HG03442 (cell line): ENCODE measurements around the gene MAU2.
A peak's percentile ranks its signal among the peaks of the same experiment; 100 is the strongest.

Source experiments
- ATAC-seq: cut with Tn5 transposase; IDR thresholded peaks from one replicate; pipeline ENCODE4 v1.9.1; 2021; ENCODE audit warnings: mild to moderate bottlenecking, moderate library complexity; ENCODE audit not compliant: unreplicated experiment

Gene MAU2, protein sequence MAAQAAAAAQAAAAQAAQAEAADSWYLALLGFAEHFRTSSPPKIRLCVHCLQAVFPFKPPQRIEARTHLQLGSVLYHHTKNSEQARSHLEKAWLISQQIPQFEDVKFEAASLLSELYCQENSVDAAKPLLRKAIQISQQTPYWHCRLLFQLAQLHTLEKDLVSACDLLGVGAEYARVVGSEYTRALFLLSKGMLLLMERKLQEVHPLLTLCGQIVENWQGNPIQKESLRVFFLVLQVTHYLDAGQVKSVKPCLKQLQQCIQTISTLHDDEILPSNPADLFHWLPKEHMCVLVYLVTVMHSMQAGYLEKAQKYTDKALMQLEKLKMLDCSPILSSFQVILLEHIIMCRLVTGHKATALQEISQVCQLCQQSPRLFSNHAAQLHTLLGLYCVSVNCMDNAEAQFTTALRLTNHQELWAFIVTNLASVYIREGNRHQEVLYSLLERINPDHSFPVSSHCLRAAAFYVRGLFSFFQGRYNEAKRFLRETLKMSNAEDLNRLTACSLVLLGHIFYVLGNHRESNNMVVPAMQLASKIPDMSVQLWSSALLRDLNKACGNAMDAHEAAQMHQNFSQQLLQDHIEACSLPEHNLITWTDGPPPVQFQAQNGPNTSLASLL

DNA sequence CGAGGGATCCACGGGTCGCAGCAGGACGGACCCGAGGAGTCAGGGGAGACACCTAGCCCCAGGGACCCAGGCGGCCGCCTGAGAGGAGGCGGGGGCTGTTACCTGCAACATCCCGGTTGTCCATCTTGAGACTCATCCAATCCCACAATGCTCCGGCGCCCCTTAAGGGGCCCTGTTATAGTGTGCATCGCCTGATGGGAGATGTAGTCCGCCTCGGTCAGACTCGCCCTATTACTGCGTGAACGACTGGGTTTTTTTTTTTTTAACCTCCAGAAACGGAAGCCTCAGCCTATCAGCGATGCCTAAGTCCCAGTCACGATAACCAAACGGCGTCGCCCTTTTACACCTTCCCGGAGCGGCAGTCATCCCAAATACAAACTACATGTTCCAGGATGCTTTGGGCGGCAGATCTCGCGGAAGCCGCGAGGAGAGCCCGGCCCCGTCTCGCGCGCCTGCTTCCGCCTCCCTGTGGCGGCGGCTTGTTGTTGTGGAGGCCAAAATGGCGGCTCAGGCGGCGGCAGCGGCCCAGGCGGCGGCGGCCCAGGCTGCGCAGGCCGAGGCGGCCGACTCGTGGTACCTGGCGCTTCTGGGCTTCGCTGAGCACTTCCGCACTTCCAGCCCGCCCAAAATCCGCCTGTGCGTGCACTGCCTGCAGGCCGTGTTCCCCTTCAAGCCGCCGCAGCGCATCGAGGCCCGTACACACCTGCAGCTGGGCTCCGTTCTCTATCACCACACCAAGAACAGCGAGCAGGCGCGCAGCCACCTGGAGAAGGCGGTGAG, at the start of gene MAU2, which contains the start of gene SUGP1:
Gene MAU2, plus strand, starts transcription at position 469 of the 780 bp plus-strand sequence. Its CDS starts 31 bp downstream, at position 500.
Gene SUGP1, minus strand, starts transcription at position 149 of the 780 bp plus-strand sequence. Its CDS starts 13 bp downstream, at position 136.
- peak; percentile 86 for ATAC-seq

DNA sequence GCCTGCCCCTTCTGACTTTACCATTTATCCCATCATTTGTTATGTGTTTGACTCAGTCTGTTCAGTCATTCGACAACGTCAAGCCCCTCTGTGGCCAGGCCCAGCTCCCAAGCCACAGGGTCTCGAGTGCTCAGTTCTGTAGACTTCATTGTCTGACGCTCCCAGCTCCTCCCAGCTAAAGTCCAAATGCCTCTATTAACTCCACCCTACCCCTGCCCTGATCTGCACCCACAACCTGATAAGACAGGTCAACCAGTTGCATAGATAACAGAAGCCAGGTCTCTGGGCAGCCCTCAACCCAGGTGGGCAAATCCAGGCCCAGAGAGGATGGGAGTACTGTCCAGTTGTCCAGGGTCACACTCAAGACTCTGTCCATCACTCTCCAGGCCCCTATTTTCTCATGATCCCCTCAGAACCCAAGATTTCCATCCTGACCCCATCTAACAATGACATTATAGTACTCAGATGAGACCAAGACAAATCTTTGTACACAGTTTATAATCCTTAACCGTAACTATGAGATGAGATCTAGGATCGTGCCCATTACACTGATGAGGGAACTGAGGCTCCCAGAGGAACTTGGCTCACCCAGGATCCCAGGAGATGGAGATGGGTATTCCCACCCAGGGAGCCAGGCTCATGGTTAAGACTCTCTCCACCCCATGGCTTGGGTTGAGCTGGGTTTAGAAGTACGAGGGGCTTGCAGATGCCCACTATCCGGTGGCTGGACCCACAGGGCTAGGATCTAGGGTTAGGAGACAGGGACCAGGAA, 48.6 kb upstream of the MAU2 start:
- no peak for ATAC-seq

DNA sequence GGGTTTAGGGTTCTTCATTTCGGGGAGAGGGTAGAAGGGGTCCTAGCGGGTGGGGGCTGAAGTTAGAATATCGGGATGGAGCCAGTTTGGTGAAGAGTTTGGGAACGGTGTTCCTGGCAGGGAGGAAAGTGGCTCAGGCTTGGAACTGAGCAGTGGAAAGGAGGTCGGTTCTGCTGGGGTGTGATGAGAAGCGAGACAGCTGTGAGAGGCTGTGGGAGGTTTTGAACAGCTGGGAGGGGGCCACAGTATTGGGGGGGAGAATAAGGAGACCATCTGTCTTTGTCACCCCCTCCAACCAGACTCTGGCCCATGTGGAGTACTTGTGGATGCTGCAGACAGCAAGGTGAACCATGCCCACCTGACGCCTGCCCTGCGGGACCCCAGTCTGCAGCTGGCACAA, 46.5 kb upstream of the MAU2 start:
- no peak for ATAC-seq

DNA sequence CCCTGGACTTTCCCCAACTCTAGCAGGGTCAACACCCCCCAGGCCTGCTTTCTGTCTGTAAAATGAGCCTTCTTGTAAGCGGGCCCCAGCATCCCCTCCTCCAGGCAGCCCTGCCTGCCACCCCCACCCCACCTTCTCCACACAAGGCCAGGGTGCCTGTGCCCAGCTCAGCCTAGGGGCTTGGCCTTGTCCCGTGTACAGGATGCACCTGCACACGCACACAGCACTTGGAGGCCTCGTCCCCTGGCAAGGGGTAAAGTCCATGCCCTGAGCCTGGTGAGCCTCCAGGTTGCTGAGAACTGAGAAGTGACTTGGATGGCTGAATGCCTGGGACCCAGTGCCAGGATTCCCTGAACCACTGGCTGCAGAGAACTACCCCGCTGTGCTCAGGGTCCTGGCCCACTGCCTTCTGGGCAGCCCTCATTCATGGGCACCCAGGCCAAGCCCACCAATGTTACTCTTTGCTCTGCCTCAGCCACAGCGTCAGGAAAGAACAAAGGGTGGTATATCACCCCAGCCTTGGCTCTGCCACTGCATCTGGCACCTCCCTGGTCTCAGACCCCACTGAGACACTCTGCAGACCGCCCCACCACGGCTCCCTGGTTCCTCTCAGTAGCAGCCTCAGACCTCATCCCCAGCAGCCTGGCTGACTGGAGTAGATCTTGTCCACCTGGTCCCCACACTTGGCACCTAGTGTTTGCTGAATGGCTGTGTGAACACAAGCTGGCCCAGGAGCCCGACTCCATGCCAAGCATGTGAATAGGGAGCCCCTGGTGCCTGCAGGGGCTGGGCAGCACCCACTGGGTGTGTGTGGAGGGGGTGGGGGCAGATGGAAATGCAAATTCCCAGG, 45.7 kb upstream of the MAU2 start:
- ATAC-seq = no peak

DNA sequence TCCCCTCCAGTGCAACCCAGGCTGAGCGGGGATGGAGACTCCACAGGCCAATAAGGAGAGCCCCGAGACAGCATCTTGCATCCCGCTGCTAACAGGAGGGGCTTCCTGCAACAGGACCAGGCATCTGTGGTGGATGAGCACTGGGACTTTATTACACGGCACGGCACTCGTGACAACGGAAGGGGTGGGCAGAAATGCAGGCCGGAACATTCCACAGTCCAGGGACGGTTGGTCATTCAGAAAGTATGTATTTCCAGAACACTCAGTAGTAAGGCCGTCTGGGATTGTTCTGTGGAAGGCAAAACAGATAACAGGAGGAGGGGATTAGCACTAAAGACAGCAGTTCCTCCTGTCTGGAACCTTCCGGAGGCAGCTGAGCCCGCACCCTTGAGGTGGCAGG, 44.2 kb upstream of the MAU2 start:
- ATAC-seq = no peak

DNA sequence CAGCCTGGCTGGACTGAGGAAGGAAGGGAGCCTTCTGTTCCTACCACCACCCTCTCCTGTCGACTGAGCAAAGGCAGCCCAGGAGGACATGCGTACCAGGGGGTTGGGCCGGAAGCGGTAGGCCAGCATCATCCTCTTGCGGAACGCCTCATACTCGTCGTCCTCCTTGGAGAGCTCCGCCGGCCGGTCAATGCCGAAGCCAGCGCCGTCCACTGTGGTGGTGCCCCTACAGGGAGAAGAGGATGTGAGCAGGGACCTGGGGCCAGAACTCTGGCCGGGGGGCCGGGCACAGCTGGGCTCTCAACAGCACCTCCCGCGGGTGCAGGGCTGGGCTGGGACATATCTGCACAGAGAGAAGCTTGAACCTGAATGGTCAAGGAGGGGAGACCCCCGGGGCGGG, 43.8 kb upstream of the MAU2 start:
- no peak for ATAC-seq

DNA sequence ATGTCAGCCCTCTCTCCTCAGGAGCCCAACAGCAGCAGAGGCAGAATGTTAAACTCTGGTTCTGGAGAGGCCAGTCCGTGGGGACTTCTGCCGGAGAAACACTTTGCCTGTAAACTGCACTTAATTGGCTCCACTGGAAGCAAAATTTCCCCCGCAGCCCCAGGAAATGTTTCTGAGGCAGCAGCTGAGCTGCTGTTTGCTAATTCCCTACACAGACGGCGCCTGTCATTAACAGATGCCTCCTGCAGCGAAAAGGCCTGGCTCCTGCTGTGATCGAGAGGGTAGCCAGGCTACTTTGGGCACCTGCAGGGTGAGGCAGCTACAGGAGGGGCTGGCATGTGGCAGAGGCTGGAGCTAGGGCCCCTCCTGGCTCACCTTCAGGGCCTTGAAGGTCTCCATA, 42.3 kb upstream of the MAU2 start:
- ATAC-seq = no peak

DNA sequence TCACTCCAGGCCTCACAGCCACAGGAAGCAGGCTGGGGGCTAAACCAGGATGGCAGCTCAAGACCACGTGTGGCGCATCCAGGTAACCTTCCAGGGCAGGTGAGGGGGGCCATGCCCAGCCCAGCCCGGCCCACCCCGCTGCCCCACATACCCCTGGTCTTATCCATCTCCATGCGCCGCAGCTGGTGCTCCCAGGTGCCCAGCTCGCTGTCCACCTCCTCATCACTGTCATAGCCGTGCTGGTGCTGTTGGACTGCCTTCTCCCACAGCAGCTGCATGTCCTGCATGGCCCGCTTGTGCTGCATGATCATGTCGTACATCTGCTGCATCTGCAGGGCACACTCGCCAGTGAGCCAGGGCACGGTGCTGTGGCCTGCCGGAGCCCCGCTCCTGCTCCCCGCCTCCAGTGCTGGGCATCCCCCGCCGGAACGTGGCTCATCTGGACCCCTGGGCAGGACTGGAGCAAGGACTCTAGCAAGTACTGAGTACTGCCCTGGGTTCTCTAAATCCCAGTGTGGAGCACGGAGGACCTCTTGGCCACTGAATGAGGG, 41.5 kb upstream of the MAU2 start:
- ATAC-seq = no peak

DNA sequence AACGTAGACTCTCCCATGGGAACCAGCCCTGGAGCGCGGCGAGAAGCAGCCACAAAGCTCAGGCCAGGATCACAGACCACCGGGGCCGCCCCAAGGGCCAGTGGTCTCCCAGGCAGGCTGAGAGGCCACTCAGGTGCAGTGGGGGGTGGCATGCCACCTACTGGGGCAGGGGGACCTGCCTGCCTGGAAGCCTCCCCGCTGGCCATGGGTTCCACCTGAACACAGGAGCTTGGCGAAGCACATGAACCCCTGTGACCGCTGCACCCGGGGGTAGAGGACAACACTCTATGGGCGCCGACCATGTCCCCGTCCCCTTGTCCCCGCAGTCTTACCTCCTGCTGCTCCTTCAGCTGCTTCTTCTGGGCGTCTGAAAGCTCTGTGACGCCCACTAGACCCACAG, 40.8 kb upstream of the MAU2 start:
- ATAC-seq = no peak

DNA sequence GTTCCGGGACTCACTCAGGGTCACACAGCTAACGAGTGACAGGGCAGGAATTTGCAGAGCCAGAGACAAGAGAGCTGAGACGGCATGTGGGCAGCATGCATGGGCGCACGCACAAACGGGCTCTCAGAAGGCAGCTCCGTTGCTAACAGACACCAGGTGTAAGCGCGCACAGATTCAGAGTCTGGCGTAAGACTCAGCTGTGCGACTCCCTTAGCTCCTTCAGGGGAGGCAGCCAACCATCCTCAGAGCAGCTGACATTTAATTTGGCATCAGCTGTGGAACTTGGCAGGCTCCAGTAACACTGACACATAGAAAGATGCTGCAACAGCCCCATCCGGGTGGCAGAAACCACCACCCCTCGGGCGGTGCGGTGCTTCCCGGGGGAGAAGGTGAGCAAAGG, 40.1 kb upstream of the MAU2 start:
- ATAC-seq = no peak

DNA sequence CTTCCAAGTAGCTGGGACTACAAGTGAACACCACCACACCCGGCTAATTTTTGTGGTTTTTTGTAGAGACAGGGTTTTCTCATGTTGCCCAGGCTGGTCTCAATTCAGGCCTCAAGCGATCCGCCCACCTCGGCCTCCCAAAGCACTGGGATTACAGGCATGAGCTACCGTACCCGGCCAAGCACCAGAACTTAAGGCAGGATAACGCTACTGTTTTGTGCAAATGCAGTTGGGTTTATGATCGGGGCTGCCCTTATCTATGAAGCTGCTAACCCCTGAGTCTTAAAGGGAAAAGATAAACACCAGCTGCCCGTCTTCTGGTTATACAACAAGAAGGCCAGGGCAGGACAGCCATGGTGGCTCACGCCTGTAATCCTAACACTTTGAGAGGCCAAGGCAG, 34.9 kb upstream of the MAU2 start:
- ATAC-seq = no peak

DNA sequence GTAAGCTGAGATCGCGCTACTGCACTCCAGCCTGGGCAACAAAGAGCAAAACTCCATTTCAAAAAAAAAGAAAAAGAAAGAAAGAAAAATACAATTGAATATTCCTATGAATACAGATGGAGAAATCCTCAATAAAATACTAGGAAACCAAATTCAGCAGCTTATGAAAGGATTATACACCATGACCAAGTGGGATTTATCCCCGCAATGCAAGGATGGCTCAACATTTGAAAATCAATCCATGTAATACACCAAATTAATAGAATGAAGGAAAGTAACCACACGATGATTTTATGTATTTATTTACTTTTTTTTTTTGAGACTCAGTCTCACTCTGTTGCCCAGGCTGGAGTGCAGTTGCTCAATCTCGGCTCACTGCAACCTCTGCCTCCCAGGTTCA, 28.0 kb upstream of the MAU2 start:
- no peak for ATAC-seq

DNA sequence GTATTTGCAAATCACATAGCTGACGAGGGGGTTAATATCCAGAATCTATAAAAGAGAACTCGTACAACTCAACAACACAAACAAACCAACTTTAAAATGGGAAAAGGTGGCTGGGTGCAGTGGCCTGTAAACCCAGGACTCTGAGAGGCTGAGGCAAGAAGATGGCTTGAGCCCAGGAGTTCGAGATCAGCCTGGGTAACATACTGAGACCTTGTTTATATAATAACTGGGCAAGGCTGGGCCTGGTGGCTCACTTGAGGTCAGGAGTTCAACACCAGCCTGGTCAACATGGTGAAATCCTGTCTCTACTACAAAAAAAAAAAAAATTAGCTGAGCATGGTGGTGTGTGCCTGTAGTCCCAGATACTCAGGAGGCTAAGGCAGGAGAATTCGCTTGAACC, 25.7 kb upstream of the MAU2 start:
- no peak for ATAC-seq

DNA sequence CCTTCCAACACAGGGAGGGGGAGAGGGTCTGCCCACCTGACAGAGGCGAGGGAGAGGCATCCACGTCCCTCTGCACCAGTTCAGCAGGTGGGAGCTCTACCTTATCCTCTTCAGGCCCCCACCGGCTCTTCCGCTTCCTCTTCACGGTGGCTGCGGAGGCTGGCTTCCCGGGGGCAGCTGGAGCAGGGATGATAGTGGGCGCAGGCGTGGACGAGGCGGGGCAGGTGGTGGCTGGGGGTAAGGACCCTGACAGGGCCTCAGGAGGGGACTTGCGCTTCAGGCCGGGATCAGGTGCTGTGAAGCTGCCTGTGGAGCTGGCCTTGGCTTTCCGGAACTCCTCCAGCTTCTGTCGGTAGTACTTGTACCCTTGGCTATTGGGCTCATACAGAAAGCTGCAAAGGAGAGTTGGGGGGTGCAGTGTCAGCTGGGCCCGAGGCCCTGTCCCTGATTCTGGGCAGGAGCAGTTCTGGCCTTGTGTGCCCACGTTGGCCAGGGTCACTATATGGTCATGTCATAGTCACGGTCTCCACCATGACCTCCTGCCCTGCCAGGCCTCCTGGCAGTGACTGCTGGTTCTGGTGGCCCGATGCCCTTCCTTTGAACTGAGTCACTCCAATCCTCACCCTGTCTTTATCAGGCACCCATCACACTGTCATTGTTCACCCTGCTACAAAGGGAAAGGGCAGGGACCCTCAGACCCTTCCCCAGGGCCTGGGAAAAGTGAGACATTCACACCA, 23.5 kb upstream of the MAU2 start:
- ATAC-seq = no peak

DNA sequence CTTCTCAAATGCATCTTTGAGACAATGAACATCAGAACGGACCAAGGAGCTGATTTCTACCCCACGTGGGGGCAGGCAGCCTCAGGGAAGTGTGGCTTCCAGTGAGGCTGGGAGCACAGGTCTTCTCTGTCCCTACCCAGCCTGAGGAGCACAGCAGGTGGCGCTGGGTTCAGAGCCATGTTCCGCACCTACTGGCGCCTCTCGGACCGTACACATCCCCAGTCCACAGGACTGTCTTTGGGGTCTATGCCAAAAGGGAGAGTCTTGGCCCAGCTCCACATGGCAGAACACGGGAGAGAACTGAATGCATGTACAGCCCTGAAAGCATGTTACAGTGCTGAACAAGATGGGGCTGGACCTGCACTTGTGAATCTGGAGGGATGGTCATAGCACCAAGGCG, 22.9 kb upstream of the MAU2 start:
- ATAC-seq = no peak

DNA sequence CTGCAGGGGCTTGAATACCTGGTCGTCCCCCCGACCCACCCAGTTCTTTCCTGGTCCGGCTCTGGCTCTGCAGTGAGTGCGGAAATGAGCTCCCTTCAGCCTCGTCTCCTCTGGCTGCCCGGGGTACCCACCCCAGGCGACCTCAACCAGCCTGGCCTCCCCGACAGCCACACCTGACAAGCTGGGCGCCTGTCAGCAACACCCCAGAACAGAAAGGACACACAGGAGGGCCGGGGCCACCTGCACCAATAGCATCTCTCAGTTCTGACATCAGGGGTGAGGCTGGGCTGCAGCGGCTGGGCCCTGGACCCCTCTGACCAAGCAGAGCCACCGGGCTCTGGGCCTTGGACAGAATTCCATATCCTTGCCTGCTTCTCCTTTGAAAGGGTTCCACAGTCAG, 20.0 kb upstream of the MAU2 start:
- no peak for ATAC-seq

DNA sequence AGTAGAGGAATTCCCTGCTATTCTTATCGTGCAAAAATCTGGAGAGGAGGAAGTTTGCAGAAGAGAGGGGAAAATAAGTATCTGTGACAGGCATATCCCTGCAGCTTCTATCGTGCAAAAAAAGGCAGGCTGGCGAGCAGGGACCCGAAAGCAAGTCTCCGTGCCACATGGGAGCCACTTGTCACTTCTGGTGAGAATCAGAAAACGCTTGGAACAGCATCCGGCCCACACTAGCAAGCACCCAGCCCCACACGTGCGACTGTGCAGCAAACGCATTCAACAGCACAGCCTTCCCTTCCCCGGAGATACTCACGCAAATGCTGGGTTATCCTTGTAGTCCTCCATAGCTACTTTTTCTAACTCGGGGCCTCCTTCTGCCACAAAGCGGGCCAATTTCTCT, 17.2 kb upstream of the MAU2 start:
- no peak for ATAC-seq

DNA sequence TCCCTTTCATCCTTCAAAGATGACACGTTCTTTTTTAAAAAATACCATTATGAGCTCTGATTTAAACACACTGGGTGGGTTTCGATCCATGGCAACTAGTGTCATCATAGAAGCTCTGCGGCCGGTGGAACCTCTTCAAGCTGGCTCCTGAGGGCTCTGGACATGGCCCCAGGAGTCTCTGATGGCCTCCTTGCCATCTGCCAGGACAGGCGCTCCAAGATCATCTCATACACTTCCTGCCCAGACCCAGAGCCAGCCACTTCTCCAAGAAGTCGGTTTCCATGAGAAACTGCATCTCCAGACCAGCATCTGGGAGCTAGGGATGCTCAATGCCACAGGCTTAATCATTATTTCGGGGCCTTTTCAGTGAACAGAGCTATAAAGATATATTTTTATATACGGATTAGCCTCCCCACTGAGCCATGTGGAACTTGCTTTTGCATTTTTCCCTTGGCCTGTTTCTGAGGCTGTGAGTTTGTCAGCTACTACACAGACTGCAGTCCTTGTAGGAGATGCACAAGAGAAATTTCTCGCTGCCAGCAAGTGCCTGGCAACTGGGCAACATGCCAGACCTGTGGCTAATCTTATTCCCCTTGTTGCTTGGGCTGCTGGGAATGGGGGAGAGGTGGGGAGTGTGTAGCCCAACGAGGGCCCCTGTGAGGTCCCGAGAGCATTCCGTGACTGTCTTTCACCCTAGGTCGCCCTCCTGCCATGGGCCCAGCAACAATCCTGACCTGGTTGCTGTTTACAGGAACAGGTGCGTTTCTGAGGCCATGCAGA, 16.3 kb upstream of the MAU2 start:
- no peak for ATAC-seq
